22Rv1 (cell line): ENCODE results near the gene CNTN5.

Experiments
- CTCF ChIP-seq: fragments of 450-650 bp; IDR thresholded peaks from 2 replicates; pipeline ENCODE4 v1.5.1; 2017; ENCODE audit warnings: mild to moderate bottlenecking
- ZFX ChIP-seq: fragments of 450-650 bp; IDR thresholded peaks from 2 replicates; pipeline ENCODE4 v1.6.1; 2017; ENCODE audit warnings: antibody characterized with exemption, borderline replicate concordance

- TF ChIP-seq CTCF (no peak), ZFX (no peak)
These were observed 59.4 kb downstream of the CNTN5 start for GRCh38 chr11:99080154-99080553.
